Measurements from ENCODE around the gene PBRM1.
A peak's percentile ranks its signal among the peaks of the same experiment; 100 is the strongest.

Gene PBRM1

GRCh38 chr3:52537726-52538421 is 147.8 kb downstream of the PBRM1 start:
- H3K4me3 ChIP-seq (ENCODE audit: low read length), result peak overlapping the region; percentile 78
- peaks cover 35% of the 10 kb centered on the region for H3K4me1 ChIP-seq (ENCODE audit: control insufficient read depth, insufficient read depth, low read length)
- H3K9ac ChIP-seq (ENCODE audit: low read depth, low read length), result peak overlapping the region; percentile 89

DNA sequence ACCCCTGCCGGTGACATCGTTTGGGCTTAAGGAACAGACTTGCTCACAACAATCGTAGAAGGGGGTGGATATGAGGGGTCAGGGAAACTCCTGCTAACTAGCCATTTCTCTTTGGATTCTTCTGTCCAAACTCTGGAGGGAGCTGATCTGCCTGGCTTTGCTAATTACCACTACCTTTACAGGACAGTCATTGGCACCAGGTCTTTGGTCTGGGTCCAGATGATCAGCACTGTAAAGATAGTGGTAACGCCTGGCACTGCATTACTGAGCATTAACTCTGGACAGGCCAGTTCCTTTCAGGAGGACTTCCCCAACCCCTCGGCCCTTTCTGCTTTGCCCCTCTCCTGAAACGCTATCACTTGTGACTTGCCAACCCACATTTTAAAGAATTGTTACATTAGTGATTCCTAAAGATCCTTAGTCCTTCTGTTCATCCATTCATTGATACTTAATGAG is 148.5 kb downstream of the PBRM1 start:
- H3K4me1 ChIP-seq (ENCODE audit: control insufficient read depth, insufficient read depth, low read length), result peaks cover 41% of the 10 kb centered on the region
- H3K9me3 ChIP-seq (replicated peaks; ENCODE audit: low read length), result no peaks in the 10 kb centered on the region
- H3K4me3 ChIP-seq (ENCODE audit: low read length), result peak overlapping the region; percentile 78
- peak overlapping the region; percentile 81 for H3K4me2 ChIP-seq (ENCODE audit: low read length)
- no peaks in the 10 kb centered on the region for H3K27me3 ChIP-seq (ENCODE audit: control insufficient read depth, insufficient read depth, low read length)
- H3K36me3 ChIP-seq (ENCODE audit: insufficient read depth, low read length), result peaks cover 22% of the 10 kb centered on the region
- H3K9ac ChIP-seq (ENCODE audit: low read depth, low read length), result peak overlapping the region; percentile 89

More at GRCh38 chr3:52537726-52538421, 147.8 kb downstream of the PBRM1 start:
- Histone ChIP-seq H3K9me3 (replicated peaks; ENCODE audit: low read length) (no peaks in the 10 kb centered on the region), H3K27me3 (ENCODE audit: control insufficient read depth, insufficient read depth, low read length) (no peaks in the 10 kb centered on the region), H3K36me3 (ENCODE audit: insufficient read depth, low read length) (peaks cover 22% of the 10 kb centered on the region), H3K4me2 (ENCODE audit: low read length) (peak overlapping the region; percentile 81)

DNA sequence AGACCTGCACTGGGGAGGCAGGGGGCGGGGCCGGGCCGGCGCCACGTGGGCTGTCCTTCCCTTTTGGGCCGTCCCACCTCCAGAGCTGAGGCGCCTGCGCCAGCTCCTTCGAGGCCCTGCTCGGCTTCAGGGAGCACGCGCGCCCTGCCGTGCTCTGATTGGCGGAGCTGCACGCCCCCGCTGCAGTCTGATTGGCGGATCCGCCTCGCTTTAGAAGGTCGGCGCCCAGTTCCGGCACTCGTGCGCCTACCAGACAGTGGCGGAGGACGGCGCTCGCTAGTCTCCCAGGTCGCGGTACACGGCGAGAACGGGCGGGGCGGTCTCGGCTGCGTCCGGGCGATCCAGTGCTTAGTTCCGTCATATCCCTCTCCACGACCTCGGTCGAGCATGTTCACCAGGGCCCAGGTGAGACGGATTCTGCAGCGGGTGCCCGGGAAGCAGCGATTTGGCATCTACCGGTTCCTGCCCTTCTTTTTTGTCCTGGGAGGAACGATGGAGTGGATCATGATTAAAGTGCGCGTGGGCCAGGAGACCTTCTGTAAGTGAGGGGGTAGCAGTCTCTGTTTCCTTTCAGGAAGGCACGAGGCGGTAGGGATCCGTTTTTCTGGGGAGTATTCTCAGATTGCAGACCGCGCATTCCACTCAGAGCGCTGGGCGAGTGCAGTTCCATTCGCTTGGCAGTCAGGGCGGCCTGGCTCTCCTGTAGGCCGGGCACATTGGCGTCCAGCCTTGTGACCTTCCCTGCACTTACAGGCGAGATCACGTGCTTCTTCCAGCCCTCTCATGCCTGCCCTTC is 149.1 kb downstream of the PBRM1 start, which contains the start of gene UQCC5:
TSS of gene UQCC5 (plus strand) at position 237 of the 796 bp plus-strand sequence. CDS start at position 388, 151 bp downstream.
- H3K4me1 ChIP-seq (ENCODE audit: control insufficient read depth, insufficient read depth, low read length), result peaks cover 48% of the 10 kb centered on the region
- H3K9ac ChIP-seq (ENCODE audit: low read depth, low read length), result peak within 1 kb of the TSS; percentile 89
- H3K36me3 ChIP-seq (ENCODE audit: insufficient read depth, low read length), result peaks cover 17% of the 10 kb centered on the region
- peak within 1 kb of the TSS; percentile 81 for H3K4me2 ChIP-seq (ENCODE audit: low read length)
- H3K27me3 ChIP-seq (ENCODE audit: control insufficient read depth, insufficient read depth, low read length), result no peaks in the 10 kb centered on the region
- peak within 1 kb of the TSS; percentile 78 for H3K4me3 ChIP-seq (ENCODE audit: low read length)
- H3K9me3 ChIP-seq (replicated peaks; ENCODE audit: low read length), result no peaks in the 10 kb centered on the region

DNA sequence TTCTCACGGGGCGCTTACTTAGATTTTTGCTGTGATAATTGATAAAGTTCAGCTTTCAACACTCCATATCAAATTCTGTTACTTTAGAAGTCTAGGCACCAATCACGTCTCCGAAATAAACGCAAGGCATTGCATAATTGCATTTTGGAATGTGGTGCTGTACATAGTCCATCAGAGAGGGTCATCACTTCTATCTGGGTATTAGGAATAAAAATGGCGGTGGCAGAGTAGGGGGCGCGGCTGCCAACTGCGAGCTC is 149.7 kb downstream of the PBRM1 start:
- Histone ChIP-seq H3K9ac (ENCODE audit: low read depth, low read length) (peak overlapping the region; percentile 36), H3K9me3 (replicated peaks; ENCODE audit: low read length) (no peaks in the 10 kb centered on the region), H3K4me1 (ENCODE audit: control insufficient read depth, insufficient read depth, low read length) (peaks cover 48% of the 10 kb centered on the region), H3K4me2 (ENCODE audit: low read length) (peak overlapping the region; percentile 79), H3K36me3 (ENCODE audit: insufficient read depth, low read length) (peaks cover 12% of the 10 kb centered on the region), H3K4me3 (ENCODE audit: low read length) (peak overlapping the region; percentile 62), H3K27me3 (ENCODE audit: control insufficient read depth, insufficient read depth, low read length) (no peaks in the 10 kb centered on the region)

DNA sequence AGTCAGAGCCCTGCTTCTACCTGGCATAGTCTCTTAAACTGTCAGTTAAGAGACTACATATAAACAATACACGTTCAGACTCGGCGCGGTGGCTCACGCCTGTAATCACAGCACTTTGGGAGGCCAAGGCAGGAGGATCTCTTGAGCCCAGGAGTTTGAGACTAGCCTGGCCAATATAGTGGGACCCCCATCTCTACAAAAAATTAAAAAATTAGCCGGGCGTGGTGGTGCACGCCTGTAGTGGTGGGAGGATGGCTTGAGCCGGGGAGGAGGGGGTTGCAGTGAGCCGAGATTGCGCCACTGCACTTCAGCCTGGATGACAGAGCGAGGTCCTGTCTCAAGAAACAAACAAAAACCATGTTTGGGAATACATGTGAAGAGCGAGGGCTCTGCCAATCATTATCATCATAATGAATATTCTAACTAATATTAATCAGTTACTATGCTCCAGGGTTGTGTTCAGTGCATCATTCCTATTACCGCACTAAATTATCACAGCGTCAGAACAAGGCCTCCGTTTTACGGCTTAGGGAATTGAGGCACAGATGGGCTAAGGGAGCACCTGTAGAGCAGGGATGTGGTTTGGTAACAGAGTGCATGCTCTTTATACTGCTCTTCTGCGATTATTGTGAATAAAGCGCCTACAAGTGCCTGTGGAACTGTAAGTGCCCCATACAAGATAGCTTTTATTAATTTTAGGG is 150.2 kb downstream of the PBRM1 start:
- H3K4me2 ChIP-seq (ENCODE audit: low read length), result peak overlapping the region; percentile 88
- H3K4me3 ChIP-seq (ENCODE audit: low read length), result peak overlapping the region; percentile 62
- H3K36me3 ChIP-seq (ENCODE audit: insufficient read depth, low read length), result peaks cover 7% of the 10 kb centered on the region
- H3K27me3 ChIP-seq (ENCODE audit: control insufficient read depth, insufficient read depth, low read length), result no peaks in the 10 kb centered on the region
- H3K4me1 ChIP-seq (ENCODE audit: control insufficient read depth, insufficient read depth, low read length), result peaks cover 48% of the 10 kb centered on the region
- peak overlapping the region; percentile 36 for H3K9ac ChIP-seq (ENCODE audit: low read depth, low read length)
- no peaks in the 10 kb centered on the region for H3K9me3 ChIP-seq (replicated peaks; ENCODE audit: low read length)

- Histone ChIP-seq H3K4me2 (ENCODE audit: low read length) (peak overlapping the region; percentile 88), H3K4me1 (ENCODE audit: control insufficient read depth, insufficient read depth, low read length) (peaks cover 53% of the 10 kb centered on the region), H3K4me3 (ENCODE audit: low read length) (peak overlapping the region; percentile 77), H3K27me3 (ENCODE audit: control insufficient read depth, insufficient read depth, low read length) (no peaks in the 10 kb centered on the region), H3K36me3 (ENCODE audit: insufficient read depth, low read length) (peaks cover 2% of the 10 kb centered on the region), H3K9ac (ENCODE audit: low read depth, low read length) (peak overlapping the region; percentile 83), H3K9me3 (replicated peaks; ENCODE audit: low read length) (no peaks in the 10 kb centered on the region)
Measured at GRCh38 chr3:52534281-52535183, 151.2 kb downstream of the PBRM1 start.

- H3K4me2 ChIP-seq (ENCODE audit: low read length), result peak within 1 kb of the TSS; percentile 90
- peak within 1 kb of the TSS; percentile 84 for H3K4me3 ChIP-seq (ENCODE audit: low read length)
- peaks cover 5% of the 10 kb centered on the region for H3K36me3 ChIP-seq (ENCODE audit: insufficient read depth, low read length)
- peaks cover 47% of the 10 kb centered on the region for H3K4me1 ChIP-seq (ENCODE audit: control insufficient read depth, insufficient read depth, low read length)
- H3K9me3 ChIP-seq (replicated peaks; ENCODE audit: low read length), result no peaks in the 10 kb centered on the region
- peak within 1 kb of the TSS; percentile 83 for H3K9ac ChIP-seq (ENCODE audit: low read depth, low read length)
- H3K27me3 ChIP-seq (ENCODE audit: control insufficient read depth, insufficient read depth, low read length), result no peaks in the 10 kb centered on the region
Measured at GRCh38 chr3:52533623-52534280, 152.0 kb downstream of the PBRM1 start, which contains the start of gene NT5DC2. Gene NT5DC2, minus strand, starts transcription at chr3:52533857. Its CDS starts 120 bp downstream, at chr3:52533737.

- peak overlapping the region; percentile 78 for H3K9ac ChIP-seq (ENCODE audit: low read depth, low read length)
- peak overlapping the region; percentile 84 for H3K4me3 ChIP-seq (ENCODE audit: low read length)
- H3K36me3 ChIP-seq (ENCODE audit: insufficient read depth, low read length), result peaks cover 10% of the 10 kb centered on the region
- no peaks in the 10 kb centered on the region for H3K27me3 ChIP-seq (ENCODE audit: control insufficient read depth, insufficient read depth, low read length)
- peak overlapping the region; percentile 90 for H3K4me2 ChIP-seq (ENCODE audit: low read length)
- no peaks in the 10 kb centered on the region for H3K9me3 ChIP-seq (replicated peaks; ENCODE audit: low read length)
- peaks cover 43% of the 10 kb centered on the region for H3K4me1 ChIP-seq (ENCODE audit: control insufficient read depth, insufficient read depth, low read length)
Measured at GRCh38 chr3:52532838-52533622, 152.7 kb downstream of the PBRM1 start.

- Histone ChIP-seq H3K4me2 (ENCODE audit: low read length) (peak overlapping the region; percentile 90), H3K9ac (ENCODE audit: low read depth, low read length) (peak overlapping the region; percentile 78), H3K4me3 (ENCODE audit: low read length) (peak overlapping the region; percentile 84), H3K9me3 (replicated peaks; ENCODE audit: low read length) (no peaks in the 10 kb centered on the region), H3K27me3 (ENCODE audit: control insufficient read depth, insufficient read depth, low read length) (no peaks in the 10 kb centered on the region), H3K4me1 (ENCODE audit: control insufficient read depth, insufficient read depth, low read length) (peaks cover 37% of the 10 kb centered on the region), H3K36me3 (ENCODE audit: insufficient read depth, low read length) (peaks cover 16% of the 10 kb centered on the region)
Measured at GRCh38 chr3:52532517-52532837, 153.2 kb downstream of the PBRM1 start.
